ENCODE data around the gene MTHFSD. TPM values are rescaled to one million over a fixed set of nuclear protein-coding genes. Genes with fewer than 3 reads are reported as not detected.

Gene MTHFSD
- total RNA-seq, 2 experiments from 2014 or later: 7.3 to 7.9 TPM

- ATAC-seq (ENCODE audit: poor library complexity): no peak
- ChIA-PET CTCF (no interaction called here), POLR2A (no interaction called here)
- Histone ChIP-seq H3K9me3 (ENCODE audit: control insufficient read depth in 1 of 2, insufficient read depth in 1 of 2, low read length in 2 of 2) (peaks cover 0 to 6% of the 10 kb centered on the region in 2 experiments), H3K36me3 (ENCODE audit: insufficient read depth, low read length) (no peaks in the 10 kb centered on the region), H3K27me3 (ENCODE audit: control insufficient read depth in 1 of 2, insufficient read depth in 2 of 2, low read length in 2 of 2) (peaks cover 66 to 69% of the 10 kb centered on the region in 2 experiments), H3K4me3 (ENCODE audit: low read length) (no peak within 1 kb of the TSS), H3K4me1 (ENCODE audit: insufficient read depth, low read length) (peaks cover 13% of the 10 kb centered on the region), H3K27ac (ENCODE audit: low read depth in 1 of 2, low read length in 2 of 2) (no peak within 1 kb of the TSS)
- intact Hi-C loops (cut with DNase I, micrococcal nuclease): no loop called here
- no peaks in the 10 kb centered on the region for H3K9me3 Mint-ChIP-seq
- no peak within 1 kb of the TSS for H3K4me3 Mint-ChIP-seq
- no peak for DNase-seq
- H3K36me3 Mint-ChIP-seq (ENCODE audit: low read depth): no peaks in the 10 kb centered on the region
- no peak within 1 kb of the TSS for H3K27ac Mint-ChIP-seq
- H3K27me3 Mint-ChIP-seq: peaks cover 90% of the 10 kb centered on the region
- TF ChIP-seq, protein P1, sequence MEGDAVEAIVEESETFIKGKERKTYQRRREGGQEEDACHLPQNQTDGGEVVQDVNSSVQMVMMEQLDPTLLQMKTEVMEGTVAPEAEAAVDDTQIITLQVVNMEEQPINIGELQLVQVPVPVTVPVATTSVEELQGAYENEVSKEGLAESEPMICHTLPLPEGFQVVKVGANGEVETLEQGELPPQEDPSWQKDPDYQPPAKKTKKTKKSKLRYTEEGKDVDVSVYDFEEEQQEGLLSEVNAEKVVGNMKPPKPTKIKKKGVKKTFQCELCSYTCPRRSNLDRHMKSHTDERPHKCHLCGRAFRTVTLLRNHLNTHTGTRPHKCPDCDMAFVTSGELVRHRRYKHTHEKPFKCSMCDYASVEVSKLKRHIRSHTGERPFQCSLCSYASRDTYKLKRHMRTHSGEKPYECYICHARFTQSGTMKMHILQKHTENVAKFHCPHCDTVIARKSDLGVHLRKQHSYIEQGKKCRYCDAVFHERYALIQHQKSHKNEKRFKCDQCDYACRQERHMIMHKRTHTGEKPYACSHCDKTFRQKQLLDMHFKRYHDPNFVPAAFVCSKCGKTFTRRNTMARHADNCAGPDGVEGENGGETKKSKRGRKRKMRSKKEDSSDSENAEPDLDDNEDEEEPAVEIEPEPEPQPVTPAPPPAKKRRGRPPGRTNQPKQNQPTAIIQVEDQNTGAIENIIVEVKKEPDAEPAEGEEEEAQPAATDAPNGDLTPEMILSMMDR (IDR thresholded peaks at IDR 0.05): no peak
- H3K4me1 Mint-ChIP-seq (ENCODE audit: low read depth): peaks cover 8% of the 10 kb centered on the region
Observed at GRCh38 chr16:86578061-86578599, 23.1 kb upstream of the MTHFSD start, which contains the start of gene FOXL1. TSS of gene FOXL1 (plus strand) at chr16:86578549. CDS start at chr16:86578724, 175 bp downstream.

- Histone ChIP-seq H3K36me3 (ENCODE audit: insufficient read depth, low read length) (no peaks in the 10 kb centered on the region), H3K9me3 (ENCODE audit: control insufficient read depth in 1 of 2, insufficient read depth in 1 of 2, low read length in 2 of 2) (peaks cover 0 to 6% of the 10 kb centered on the region in 2 experiments), H3K4me1 (ENCODE audit: insufficient read depth, low read length) (peaks cover 13% of the 10 kb centered on the region), H3K27me3 (ENCODE audit: control insufficient read depth in 1 of 2, insufficient read depth in 2 of 2, low read length in 2 of 2) (peaks cover 66 to 69% of the 10 kb centered on the region in 2 experiments), H3K4me3 (ENCODE audit: low read length) (no peak overlapping the region), H3K27ac (ENCODE audit: low read depth in 1 of 2, low read length in 2 of 2) (no peak overlapping the region)
- Mint-ChIP-seq H3K9me3 (no peaks in the 10 kb centered on the region), H3K27ac (no peak overlapping the region), H3K4me1 (ENCODE audit: low read depth) (peaks cover 8% of the 10 kb centered on the region), H3K4me3 (no peak overlapping the region), H3K27me3 (peaks cover 89% of the 10 kb centered on the region), H3K36me3 (ENCODE audit: low read depth) (no peaks in the 10 kb centered on the region)
- intact Hi-C loops (cut with DNase I, micrococcal nuclease): no loop called here
- ATAC-seq (ENCODE audit: poor library complexity) (no peak), DNase-seq (no peak)
- ChIA-PET POLR2A (no interaction called here), CTCF (no interaction called here)
- TF ChIP-seq, protein P1 (IDR thresholded peaks at IDR 0.05): no peak
Observed at GRCh38 chr16:86577314-86577971, 22.4 kb upstream of the MTHFSD start.

- peaks cover 0 to 6% of the 10 kb centered on the region in 2 experiments for H3K9me3 ChIP-seq (ENCODE audit: control insufficient read depth in 1 of 2, insufficient read depth in 1 of 2, low read length in 2 of 2)
- intact Hi-C loops (cut with DNase I, micrococcal nuclease): no loop called here
- H3K36me3 ChIP-seq (ENCODE audit: insufficient read depth, low read length): no peaks in the 10 kb centered on the region
- no peak for ATAC-seq (ENCODE audit: poor library complexity)
- no peak for DNase-seq
- Mint-ChIP-seq H3K4me3 (peak overlapping the region; percentile 68), H3K36me3 (ENCODE audit: low read depth) (no peaks in the 10 kb centered on the region), H3K27me3 (peaks cover 87% of the 10 kb centered on the region), H3K27ac (no peak overlapping the region), H3K4me1 (ENCODE audit: low read depth) (peaks cover 8% of the 10 kb centered on the region), H3K9me3 (no peaks in the 10 kb centered on the region)
- H3K4me1 ChIP-seq (ENCODE audit: insufficient read depth, low read length): peaks cover 13% of the 10 kb centered on the region
- H3K27me3 ChIP-seq (ENCODE audit: control insufficient read depth in 1 of 2, insufficient read depth in 2 of 2, low read length in 2 of 2): peaks cover 71 to 73% of the 10 kb centered on the region in 2 experiments
- H3K27ac ChIP-seq (ENCODE audit: low read depth in 1 of 2, low read length in 2 of 2): no peak overlapping the region
- CTCF ChIA-PET: no interaction called here
- TF ChIP-seq, protein P1 (IDR thresholded peaks at IDR 0.05): no peak
- POLR2A ChIA-PET: no interaction called here
- peak overlapping the region; percentile 38 for H3K4me3 ChIP-seq (ENCODE audit: low read length)
Observed at GRCh38 chr16:86576591-86577313, 21.7 kb upstream of the MTHFSD start.
